GM23338 (cell line): ENCODE results near the gene SORL1. TPM values are rescaled to one million over a fixed set of nuclear protein-coding genes. Genes with fewer than 3 reads are reported as not detected.

Experiments
- ATAC-seq: fragments of 200-7000 bp; cut with Tn5 transposase; 3 replicates; pipeline ENCODE4 v1.9.1; 2020
- DNase-seq: peaks from one replicate; pipeline ENCODE4 v3.0.0-alpha.2; 2015; ENCODE audit warnings: low spot score
- H2AFZ ChIP-seq: fragments of 200-600 bp; sonication (generic); 2 replicates; pipeline ENCODE4 v1.8.0; 2016; ENCODE audit warnings: antibody characterized with exemption, mild to moderate bottlenecking, moderate library complexity
- H3F3A ChIP-seq: fragments of 200-600 bp; sonication (generic); replicated peaks from 2 replicates; pipeline ENCODE4 v1.8.0; 2017; ENCODE audit warnings: antibody characterized with exemption, mixed run types, low read depth
- H3K27ac ChIP-seq: fragments of 200-600 bp; sonication (generic); 2 replicates; pipeline ENCODE4 v1.6.1; 2016; ENCODE audit warnings: low read depth
- H3K27me3 ChIP-seq: fragments of 200-600 bp; sonication (generic); 2 replicates; pipeline ENCODE4 v1.8.0; 2016; ENCODE audit warnings: mild to moderate bottlenecking, mixed run types, moderate library complexity; ENCODE audit not compliant: insufficient read depth
- H3K36me3 ChIP-seq: fragments of 200-600 bp; sonication (generic); 2 replicates; pipeline ENCODE4 v1.8.0; 2016; ENCODE audit warnings: mild to moderate bottlenecking; ENCODE audit not compliant: insufficient read depth
- H3K4me1 ChIP-seq: fragments of 200-600 bp; sonication (generic); 2 replicates; pipeline ENCODE4 v1.8.0; 2016; ENCODE audit warnings: mild to moderate bottlenecking, moderate library complexity; ENCODE audit not compliant: insufficient read depth
- H3K4me2 ChIP-seq: fragments of 200-600 bp; sonication (generic); 2 replicates; pipeline ENCODE4 v1.7.1; 2017; ENCODE audit warnings: mixed run types
- H3K4me3 ChIP-seq: fragments of 200-600 bp; sonication (generic); 2 replicates; pipeline ENCODE4 v1.6.1; 2016; ENCODE audit warnings: mixed run types
- H3K79me2 ChIP-seq: fragments of 200-600 bp; sonication (generic); replicated peaks from 2 replicates; pipeline ENCODE4 v1.8.0; 2017; ENCODE audit warnings: mild to moderate bottlenecking; ENCODE audit not compliant: insufficient read depth
- H3K9me2 ChIP-seq: fragments of 200-600 bp; sonication (generic); 2 replicates; pipeline ENCODE4 v1.8.0; 2017; ENCODE audit not compliant: insufficient read depth
- H4K20me1 ChIP-seq: fragments of 200-600 bp; sonication (generic); replicated peaks from 2 replicates; pipeline ENCODE4 v1.8.0; 2017; ENCODE audit warnings: mild to moderate bottlenecking; ENCODE audit not compliant: insufficient read depth
- H3K27ac Mint-ChIP-seq: 2 replicates; pipeline ENCODE4 v1.8.0; 2020; ENCODE audit warnings: inconsistent platforms, mild to moderate bottlenecking, moderate library complexity, mixed read lengths
- H3K27me3 Mint-ChIP-seq: 3 replicates; pipeline ENCODE4 v1.8.0; 2022; ENCODE audit warnings: low read depth, mild to moderate bottlenecking, moderate library complexity, mixed read lengths, inconsistent platforms; ENCODE audit not compliant: insufficient read depth, poor library complexity
- H3K36me3 Mint-ChIP-seq: 3 replicates; pipeline ENCODE4 v1.8.0; 2021; ENCODE audit warnings: low read depth, mild to moderate bottlenecking, inconsistent platforms, moderate library complexity, mixed read lengths
- H3K4me1 Mint-ChIP-seq: 3 replicates; pipeline ENCODE4 v1.8.0; 2020; ENCODE audit warnings: mild to moderate bottlenecking, inconsistent platforms, mixed read lengths
- H3K4me3 Mint-ChIP-seq: 3 replicates; pipeline ENCODE4 v1.8.0; 2021; ENCODE audit warnings: moderate library complexity, mild to moderate bottlenecking, inconsistent platforms, mixed read lengths
- H3K9me3 Mint-ChIP-seq: 3 replicates; pipeline ENCODE4 v1.8.0; 2020; ENCODE audit warnings: moderate library complexity, mild to moderate bottlenecking, inconsistent platforms, mixed read lengths
- EZH2 ChIP-seq: fragments of 200-600 bp; sonication (generic); IDR thresholded peaks from one replicate; pipeline ENCODE4 v1.8.0; 2017; ENCODE audit warnings: antibody characterized with exemption, mild to moderate bottlenecking, low read depth; ENCODE audit not compliant: unreplicated experiment
- EZH2phosphoT487 ChIP-seq: fragments of 200-600 bp; sonication (generic); IDR thresholded peaks from one replicate; pipeline ENCODE4 v1.8.1; 2018; ENCODE audit warnings: antibody characterized with exemption; ENCODE audit not compliant: unreplicated experiment
- JUNB ChIP-seq: IDR thresholded peaks from one replicate; pipeline ENCODE4 v1.6.1; 2016; ENCODE audit warnings: antibody characterized with exemption; ENCODE audit not compliant: unreplicated experiment
- NANOG ChIP-seq: IDR thresholded peaks from 2 replicates; pipeline ENCODE4 v1.6.1; 2016; ENCODE audit warnings: antibody characterized with exemption, borderline replicate concordance
- POLR2AphosphoS5 ChIP-seq: IDR thresholded peaks from 2 replicates; pipeline ENCODE4 v1.6.1; 2016; ENCODE audit warnings: antibody characterized with exemption, low read depth
- STAT1 ChIP-seq: IDR thresholded peaks from one replicate; pipeline ENCODE4 v1.6.1; 2016; ENCODE audit warnings: antibody characterized with exemption; ENCODE audit not compliant: unreplicated experiment
- ZNF114 ChIP-seq: fragments of 250-450 bp; sonication (Bioruptor Pico); IDR thresholded peaks from 2 replicates; pipeline ENCODE4 v1.5.0; 2020; ENCODE audit warnings: mild to moderate bottlenecking, moderate library complexity
- ZNF331 ChIP-seq: fragments of 250-450 bp; sonication (Bioruptor Pico); IDR thresholded peaks from 2 replicates; pipeline ENCODE4 v1.5.0; 2020; ENCODE audit warnings: low read depth, mild to moderate bottlenecking, moderate library complexity
- polyA plus RNA-seq: library from polyadenylated mRNA; unstranded; fragments of >200 nt; fragmentation: Nextera tagmentation; extraction: Ambion mirVana; gene quantifications from 2 replicates; pipeline ENCODE4 v1.2.1, GENCODE V29; 2016
- total RNA-seq: library from RNA; depleted of rRNA; stranded (reverse); fragments of >200 nt; shearing (Covaris generic); gene quantifications from 2 replicates; pipeline ENCODE4 v1.2.3, GENCODE V29; 2014
- TF ChIP-seq, protein P1 (sequence below), 2 experiments: fragments of 200-600 bp in 1 of 2; sonication (generic) in 1 of 2; conservative IDR thresholded peaks; 2 replicates each; pipeline versions ENCODE4 v1.5.1 to v1.6.1; 2016 to 2017; ENCODE audit warnings: antibody characterized with exemption in 2 of 2, low read depth in 2 of 2, mild to moderate bottlenecking in 2 of 2, moderate library complexity in 1 of 2
- TF ChIP-seq, protein P2 (sequence below): fragments of 250-450 bp; sonication (Bioruptor Pico); IDR thresholded peaks from 2 replicates; pipeline ENCODE4 v1.5.0; 2020; ENCODE audit warnings: mild to moderate bottlenecking, moderate library complexity
- TF ChIP-seq, protein P3 (sequence below): IDR thresholded peaks from 2 replicates; pipeline ENCODE4 v1.6.1; 2016; ENCODE audit warnings: antibody characterized with exemption

SORL1 gene
- total and polyA plus RNA-seq, 2 experiments from 2014 or later, result 23.0 to 78.8 TPM

DNA sequence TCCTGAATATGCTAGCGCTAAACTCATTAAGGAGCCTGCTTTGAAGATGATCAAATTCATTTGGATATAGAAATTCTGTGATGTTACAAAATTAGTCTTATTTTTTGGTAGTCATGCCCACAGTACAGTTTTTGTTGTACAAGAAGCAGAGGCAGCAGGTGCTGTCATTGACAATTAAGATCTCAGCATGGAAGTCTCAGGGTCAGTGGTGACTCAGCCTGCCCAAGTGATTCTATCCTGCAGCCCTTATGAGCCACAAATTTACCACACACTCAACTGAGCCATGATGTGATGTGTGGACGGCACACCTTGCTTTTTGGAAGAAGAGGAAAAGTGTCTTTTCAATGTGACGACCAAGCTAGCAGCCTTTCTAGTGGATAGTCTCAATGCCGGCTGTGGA is 154.2 kb downstream of the SORL1 start:
- H3K36me3 ChIP-seq, result peaks cover 71% of the 10 kb centered on the region
- no peaks in the 10 kb centered on the region for H3K4me1 Mint-ChIP-seq
- no peaks in the 10 kb centered on the region for H3K9me2 ChIP-seq
- no peak overlapping the region for H3K4me3 ChIP-seq
- H3K27me3 ChIP-seq, result no peaks in the 10 kb centered on the region
- no peaks in the 10 kb centered on the region for H3K79me2 ChIP-seq
- H3K27me3 Mint-ChIP-seq, result no peaks in the 10 kb centered on the region
- no peaks in the 10 kb centered on the region for H3K9me3 Mint-ChIP-seq
- H4K20me1 ChIP-seq, result no peaks in the 10 kb centered on the region; the same call in 1 of the 2 replicates
- H3K27ac Mint-ChIP-seq, result no peak overlapping the region
- H3K4me1 ChIP-seq, result no peaks in the 10 kb centered on the region
- H3K36me3 Mint-ChIP-seq, result peaks cover 93% of the 10 kb centered on the region
- ATAC-seq (no peak), DNase-seq (no peak)
- H2AFZ ChIP-seq, result no peak overlapping the region
- TF ChIP-seq, protein P1, sequence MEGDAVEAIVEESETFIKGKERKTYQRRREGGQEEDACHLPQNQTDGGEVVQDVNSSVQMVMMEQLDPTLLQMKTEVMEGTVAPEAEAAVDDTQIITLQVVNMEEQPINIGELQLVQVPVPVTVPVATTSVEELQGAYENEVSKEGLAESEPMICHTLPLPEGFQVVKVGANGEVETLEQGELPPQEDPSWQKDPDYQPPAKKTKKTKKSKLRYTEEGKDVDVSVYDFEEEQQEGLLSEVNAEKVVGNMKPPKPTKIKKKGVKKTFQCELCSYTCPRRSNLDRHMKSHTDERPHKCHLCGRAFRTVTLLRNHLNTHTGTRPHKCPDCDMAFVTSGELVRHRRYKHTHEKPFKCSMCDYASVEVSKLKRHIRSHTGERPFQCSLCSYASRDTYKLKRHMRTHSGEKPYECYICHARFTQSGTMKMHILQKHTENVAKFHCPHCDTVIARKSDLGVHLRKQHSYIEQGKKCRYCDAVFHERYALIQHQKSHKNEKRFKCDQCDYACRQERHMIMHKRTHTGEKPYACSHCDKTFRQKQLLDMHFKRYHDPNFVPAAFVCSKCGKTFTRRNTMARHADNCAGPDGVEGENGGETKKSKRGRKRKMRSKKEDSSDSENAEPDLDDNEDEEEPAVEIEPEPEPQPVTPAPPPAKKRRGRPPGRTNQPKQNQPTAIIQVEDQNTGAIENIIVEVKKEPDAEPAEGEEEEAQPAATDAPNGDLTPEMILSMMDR (conservative IDR thresholded peaks at IDR 0.05; ENCODE audit: low read depth in 2 of 2), result no peak
- no peak for TF ChIP-seq STAT1
- TF ChIP-seq EZH2phosphoT487, result no peak
- TF ChIP-seq POLR2AphosphoS5, result no peak
- H3K27ac ChIP-seq, result no peak overlapping the region
- H3K4me3 Mint-ChIP-seq, result no peak overlapping the region
- no peak overlapping the region for H3K4me2 ChIP-seq
- H3F3A ChIP-seq, result no peaks in the 10 kb centered on the region

DNA sequence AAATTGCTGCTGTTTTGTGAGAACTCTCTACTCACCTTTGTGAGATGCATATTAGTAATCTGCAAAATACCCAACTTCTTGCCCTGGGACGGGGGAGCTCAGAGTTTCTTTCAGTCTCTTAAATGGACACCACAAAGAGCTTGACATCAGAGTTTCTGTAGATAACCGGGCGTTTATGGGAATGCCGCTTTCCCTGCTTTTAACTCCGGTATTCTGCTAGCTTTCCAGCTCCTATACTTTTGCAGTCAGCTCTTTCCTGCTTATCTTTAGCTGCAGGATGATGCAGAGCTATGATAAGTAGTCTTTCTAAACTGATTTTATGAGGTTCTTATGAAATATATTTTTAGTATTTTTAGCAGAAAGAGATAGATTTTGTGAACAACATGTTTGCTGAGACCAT is 155.2 kb downstream of the SORL1 start:
- H3K4me2 ChIP-seq, result no peak overlapping the region
- Mint-ChIP-seq H3K4me1 (no peaks in the 10 kb centered on the region), H3K27me3 (no peaks in the 10 kb centered on the region), H3K4me3 (no peak overlapping the region), H3K9me3 (no peaks in the 10 kb centered on the region), H3K27ac (no peak overlapping the region), H3K36me3 (peaks cover 90% of the 10 kb centered on the region)
- ATAC-seq, result no peak
- H3K27me3 ChIP-seq, result no peaks in the 10 kb centered on the region
- H3K36me3 ChIP-seq, result peaks cover 74% of the 10 kb centered on the region
- H4K20me1 ChIP-seq, result no peaks in the 10 kb centered on the region; the same call in 1 of the 2 replicates
- no peak overlapping the region for H3K4me3 ChIP-seq
- no peaks in the 10 kb centered on the region for H3K4me1 ChIP-seq
- no peak for DNase-seq
- no peak overlapping the region for H3K27ac ChIP-seq
- H3K9me2 ChIP-seq, result no peaks in the 10 kb centered on the region
- no peaks in the 10 kb centered on the region for H3K79me2 ChIP-seq
- no peak overlapping the region for H2AFZ ChIP-seq
- no peaks in the 10 kb centered on the region for H3F3A ChIP-seq
- no peak for TF ChIP-seq NANOG
- no peak for TF ChIP-seq ZNF331 (CRISPR knock-in tag)
- no peak for TF ChIP-seq STAT1
- TF ChIP-seq POLR2AphosphoS5, result no peak
- no peak for TF ChIP-seq ZNF114 (CRISPR knock-in tag)
- TF ChIP-seq EZH2, result no peak
- TF ChIP-seq JUNB, result no peak
- TF ChIP-seq, protein P2, sequence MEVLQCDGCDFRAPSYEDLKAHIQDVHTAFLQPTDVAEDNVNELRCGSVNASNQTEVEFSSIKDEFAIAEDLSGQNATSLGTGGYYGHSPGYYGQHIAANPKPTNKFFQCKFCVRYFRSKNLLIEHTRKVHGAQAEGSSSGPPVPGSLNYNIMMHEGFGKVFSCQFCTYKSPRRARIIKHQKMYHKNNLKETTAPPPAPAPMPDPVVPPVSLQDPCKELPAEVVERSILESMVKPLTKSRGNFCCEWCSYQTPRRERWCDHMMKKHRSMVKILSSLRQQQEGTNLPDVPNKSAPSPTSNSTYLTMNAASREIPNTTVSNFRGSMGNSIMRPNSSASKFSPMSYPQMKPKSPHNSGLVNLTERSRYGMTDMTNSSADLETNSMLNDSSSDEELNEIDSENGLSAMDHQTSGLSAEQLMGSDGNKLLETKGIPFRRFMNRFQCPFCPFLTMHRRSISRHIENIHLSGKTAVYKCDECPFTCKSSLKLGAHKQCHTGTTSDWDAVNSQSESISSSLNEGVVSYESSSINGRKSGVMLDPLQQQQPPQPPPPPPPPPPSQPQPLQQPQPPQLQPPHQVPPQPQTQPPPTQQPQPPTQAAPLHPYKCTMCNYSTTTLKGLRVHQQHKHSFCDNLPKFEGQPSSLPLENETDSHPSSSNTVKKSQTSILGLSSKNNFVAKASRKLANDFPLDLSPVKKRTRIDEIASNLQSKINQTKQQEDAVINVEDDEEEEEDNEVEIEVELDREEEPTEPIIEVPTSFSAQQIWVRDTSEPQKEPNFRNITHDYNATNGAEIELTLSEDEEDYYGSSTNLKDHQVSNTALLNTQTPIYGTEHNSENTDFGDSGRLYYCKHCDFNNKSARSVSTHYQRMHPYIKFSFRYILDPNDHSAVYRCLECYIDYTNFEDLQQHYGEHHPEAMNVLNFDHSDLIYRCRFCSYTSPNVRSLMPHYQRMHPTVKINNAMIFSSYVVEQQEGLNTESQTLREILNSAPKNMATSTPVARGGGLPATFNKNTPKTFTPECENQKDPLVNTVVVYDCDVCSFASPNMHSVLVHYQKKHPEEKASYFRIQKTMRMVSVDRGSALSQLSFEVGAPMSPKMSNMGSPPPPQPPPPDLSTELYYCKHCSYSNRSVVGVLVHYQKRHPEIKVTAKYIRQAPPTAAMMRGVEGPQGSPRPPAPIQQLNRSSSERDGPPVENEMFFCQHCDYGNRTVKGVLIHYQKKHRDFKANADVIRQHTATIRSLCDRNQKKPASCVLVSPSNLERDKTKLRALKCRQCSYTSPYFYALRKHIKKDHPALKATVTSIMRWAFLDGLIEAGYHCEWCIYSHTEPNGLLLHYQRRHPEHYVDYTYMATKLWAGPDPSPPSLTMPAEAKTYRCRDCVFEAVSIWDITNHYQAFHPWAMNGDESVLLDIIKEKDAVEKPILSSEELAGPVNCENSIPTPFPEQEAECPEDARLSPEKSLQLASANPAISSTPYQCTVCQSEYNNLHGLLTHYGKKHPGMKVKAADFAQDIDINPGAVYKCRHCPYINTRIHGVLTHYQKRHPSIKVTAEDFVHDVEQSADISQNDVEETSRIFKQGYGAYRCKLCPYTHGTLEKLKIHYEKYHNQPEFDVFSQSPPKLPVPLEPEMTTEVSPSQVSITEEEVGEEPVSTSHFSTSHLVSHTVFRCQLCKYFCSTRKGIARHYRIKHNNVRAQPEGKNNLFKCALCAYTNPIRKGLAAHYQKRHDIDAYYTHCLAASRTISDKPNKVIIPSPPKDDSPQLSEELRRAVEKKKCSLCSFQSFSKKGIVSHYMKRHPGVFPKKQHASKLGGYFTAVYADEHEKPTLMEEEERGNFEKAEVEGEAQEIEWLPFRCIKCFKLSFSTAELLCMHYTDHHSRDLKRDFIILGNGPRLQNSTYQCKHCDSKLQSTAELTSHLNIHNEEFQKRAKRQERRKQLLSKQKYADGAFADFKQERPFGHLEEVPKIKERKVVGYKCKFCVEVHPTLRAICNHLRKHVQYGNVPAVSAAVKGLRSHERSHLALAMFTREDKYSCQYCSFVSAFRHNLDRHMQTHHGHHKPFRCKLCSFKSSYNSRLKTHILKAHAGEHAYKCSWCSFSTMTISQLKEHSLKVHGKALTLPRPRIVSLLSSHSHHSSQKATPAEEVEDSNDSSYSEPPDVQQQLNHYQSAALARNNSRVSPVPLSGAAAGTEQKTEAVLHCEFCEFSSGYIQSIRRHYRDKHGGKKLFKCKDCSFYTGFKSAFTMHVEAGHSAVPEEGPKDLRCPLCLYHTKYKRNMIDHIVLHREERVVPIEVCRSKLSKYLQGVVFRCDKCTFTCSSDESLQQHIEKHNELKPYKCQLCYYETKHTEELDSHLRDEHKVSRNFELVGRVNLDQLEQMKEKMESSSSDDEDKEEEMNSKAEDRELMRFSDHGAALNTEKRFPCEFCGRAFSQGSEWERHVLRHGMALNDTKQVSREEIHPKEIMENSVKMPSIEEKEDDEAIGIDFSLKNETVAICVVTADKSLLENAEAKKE (CRISPR knock-in tag), result no peak
- no peak for TF ChIP-seq EZH2phosphoT487
- TF ChIP-seq, protein P3, sequence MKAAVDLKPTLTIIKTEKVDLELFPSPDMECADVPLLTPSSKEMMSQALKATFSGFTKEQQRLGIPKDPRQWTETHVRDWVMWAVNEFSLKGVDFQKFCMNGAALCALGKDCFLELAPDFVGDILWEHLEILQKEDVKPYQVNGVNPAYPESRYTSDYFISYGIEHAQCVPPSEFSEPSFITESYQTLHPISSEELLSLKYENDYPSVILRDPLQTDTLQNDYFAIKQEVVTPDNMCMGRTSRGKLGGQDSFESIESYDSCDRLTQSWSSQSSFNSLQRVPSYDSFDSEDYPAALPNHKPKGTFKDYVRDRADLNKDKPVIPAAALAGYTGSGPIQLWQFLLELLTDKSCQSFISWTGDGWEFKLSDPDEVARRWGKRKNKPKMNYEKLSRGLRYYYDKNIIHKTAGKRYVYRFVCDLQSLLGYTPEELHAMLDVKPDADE, result no peak
